Hepatocyte (in vitro differentiated cells): ENCODE measurements around the gene PDE4B. TPM values are rescaled to one million over a fixed set of nuclear protein-coding genes. Genes with fewer than 3 reads are reported as not detected.
A peak's percentile ranks its signal among the peaks of the same experiment; 100 is the strongest.

Source experiments
- DNase-seq: peaks from one replicate; pipeline ENCODE4 v3.0.0-alpha.2; 2016; ENCODE audit warnings: low spot score
- H2AFZ ChIP-seq: fragments of 200-600 bp; sonication (generic); 2 replicates; pipeline ENCODE4 v1.6.0; 2016; ENCODE audit warnings: antibody characterized with exemption, mild to moderate bottlenecking
- H3K27ac ChIP-seq: fragments of 200-600 bp; sonication (generic); 2 replicates; pipeline ENCODE4 v1.5.1; 2016; ENCODE audit warnings: mild to moderate bottlenecking
- H3K27me3 ChIP-seq: fragments of 200-600 bp; sonication (generic); 2 replicates; pipeline ENCODE4 v1.6.1; 2016
- H3K36me3 ChIP-seq: fragments of 200-600 bp; sonication (generic); replicated peaks from 2 replicates; pipeline ENCODE4 v1.5.1; 2016; ENCODE audit warnings: low read depth; ENCODE audit not compliant: insufficient read depth
- H3K4me1 ChIP-seq: fragments of 200-600 bp; sonication (generic); 2 replicates; pipeline ENCODE4 v1.5.1; 2016; ENCODE audit warnings: mild to moderate bottlenecking, moderate library complexity; ENCODE audit not compliant: insufficient read depth
- H3K4me2 ChIP-seq: fragments of 200-600 bp; sonication (generic); 2 replicates; pipeline ENCODE4 v1.6.0; 2016
- H3K4me3 ChIP-seq: fragments of 200-600 bp; sonication (generic); 2 replicates; pipeline ENCODE4 v1.5.1; 2016; ENCODE audit warnings: mild to moderate bottlenecking
- H3K79me2 ChIP-seq: fragments of 200-600 bp; sonication (generic); 2 replicates; pipeline ENCODE4 v1.6.0; 2017; ENCODE audit warnings: mild to moderate bottlenecking
- H3K9me2 ChIP-seq: fragments of 200-600 bp; sonication (generic); replicated peaks from 2 replicates; pipeline ENCODE4 v1.6.0; 2017; ENCODE audit warnings: mild to moderate bottlenecking; ENCODE audit not compliant: insufficient read depth
- H3K9me3 ChIP-seq: fragments of 200-600 bp; sonication (generic); 2 replicates; pipeline ENCODE4 v1.5.1; 2016; ENCODE audit warnings: low read depth, mild to moderate bottlenecking
- H4K20me1 ChIP-seq: fragments of 200-600 bp; sonication (generic); 2 replicates; pipeline ENCODE4 v1.6.0; 2016; ENCODE audit warnings: mild to moderate bottlenecking; ENCODE audit not compliant: insufficient read depth, poor library complexity, severe bottlenecking
- CTCF ChIP-seq: fragments of 200-600 bp; sonication (generic); IDR thresholded peaks from 2 replicates; pipeline ENCODE4 v1.5.1; 2016; ENCODE audit warnings: antibody characterized with exemption, mild to moderate bottlenecking; ENCODE audit not compliant: poor library complexity
- EZH2 ChIP-seq: fragments of 200-600 bp; sonication (generic); IDR thresholded peaks from 2 replicates; pipeline ENCODE4 v1.6.1; 2016; ENCODE audit warnings: antibody characterized with exemption, mild to moderate bottlenecking, borderline replicate concordance
- EZH2phosphoT487 ChIP-seq: fragments of 200-600 bp; sonication (generic); IDR thresholded peaks from one replicate; pipeline ENCODE4 v1.6.1; 2018; ENCODE audit warnings: antibody characterized with exemption, mild to moderate bottlenecking, low read depth, moderate library complexity; ENCODE audit not compliant: unreplicated experiment, severe bottlenecking
- WGBS: methylation state at CpG from one replicate; pipeline ENCODE4 v1.1.6; 2016; ENCODE audit warnings: low lambda C conversion rate; ENCODE audit errors: missing lambda C conversion rate; 5-methylcytosine and 5-hydroxymethylcytosine counted together
- polyA plus RNA-seq: library from polyadenylated mRNA; unstranded; fragments of >200 nt; fragmentation: Nextera tagmentation; extraction: Ambion mirVana; gene quantifications from 2 replicates; pipeline ENCODE4 v1.2.1, GENCODE V29; 2016
- total RNA-seq: library from RNA; depleted of rRNA; stranded (reverse); fragments of >200 nt; gene quantifications from 2 replicates; pipeline ENCODE4 v1.2.3, GENCODE V29; 2014

Gene PDE4B
- total and polyA plus RNA-seq, 2 experiments from 2014 or later: 1.8 to 3.4 TPM

GRCh38 chr1:66334318-66334717, 541.6 kb downstream of the PDE4B start:
- H3K4me2 ChIP-seq: peak overlapping the region; percentile 74
- H3K4me1 ChIP-seq: peaks cover 8% of the 10 kb centered on the region
- H3K27me3 ChIP-seq: no peaks in the 10 kb centered on the region
- no peaks in the 10 kb centered on the region for H3K9me2 ChIP-seq
- no peak for DNase-seq
- H3K4me3 ChIP-seq: no peak overlapping the region
- TF ChIP-seq EZH2phosphoT487 (no peak), CTCF (no peak), EZH2 (no peak)
- no peak overlapping the region for H3K27ac ChIP-seq
- 79% methylated on average over 2 of the region's 2 CpGs for WGBS
- no peaks in the 10 kb centered on the region for H4K20me1 ChIP-seq
- H2AFZ ChIP-seq: no peak overlapping the region
- no peaks in the 10 kb centered on the region for H3K9me3 ChIP-seq
- no peaks in the 10 kb centered on the region for H3K36me3 ChIP-seq
- H3K79me2 ChIP-seq: no peaks in the 10 kb centered on the region

GRCh38 chr1:66335125-66335524, 542.4 kb downstream of the PDE4B start:
- no peak overlapping the region for H2AFZ ChIP-seq
- H4K20me1 ChIP-seq: no peaks in the 10 kb centered on the region
- peaks cover 8% of the 10 kb centered on the region for H3K4me1 ChIP-seq
- no peaks in the 10 kb centered on the region for H3K9me3 ChIP-seq
- no peak overlapping the region for H3K27ac ChIP-seq
- H3K9me2 ChIP-seq: no peaks in the 10 kb centered on the region
- WGBS: 76% methylated on average over 2 of the region's 2 CpGs
- TF ChIP-seq CTCF (no peak), EZH2phosphoT487 (no peak), EZH2 (no peak)
- no peak overlapping the region for H3K4me2 ChIP-seq
- H3K36me3 ChIP-seq: no peaks in the 10 kb centered on the region
- H3K4me3 ChIP-seq: no peak overlapping the region
- no peaks in the 10 kb centered on the region for H3K27me3 ChIP-seq
- no peaks in the 10 kb centered on the region for H3K79me2 ChIP-seq
- no peak for DNase-seq

GRCh38 chr1:66335859-66336640, 543.4 kb downstream of the PDE4B start:
- Histone ChIP-seq H3K79me2 (no peaks in the 10 kb centered on the region), H3K27me3 (no peaks in the 10 kb centered on the region), H3K27ac (no peak overlapping the region), H2AFZ (no peak overlapping the region), H3K36me3 (no peaks in the 10 kb centered on the region), H3K4me3 (no peak overlapping the region), H3K9me3 (no peaks in the 10 kb centered on the region), H3K4me1 (peaks cover 8% of the 10 kb centered on the region), H4K20me1 (no peaks in the 10 kb centered on the region), H3K9me2 (no peaks in the 10 kb centered on the region), H3K4me2 (no peak overlapping the region)
- no peak for TF ChIP-seq EZH2
- no peak for TF ChIP-seq CTCF
- DNase-seq: no peak
- WGBS: 64% methylated on average over 10 of the region's 10 CpGs

GRCh38 chr1:66336641-66336990, 543.9 kb downstream of the PDE4B start:
- peaks cover 8% of the 10 kb centered on the region for H3K4me1 ChIP-seq
- no peaks in the 10 kb centered on the region for H3K79me2 ChIP-seq
- 95% methylated on average over 2 of the region's 2 CpGs for WGBS
- H3K27ac ChIP-seq: no peak overlapping the region
- H3K4me3 ChIP-seq: no peak overlapping the region
- no peak overlapping the region for H3K4me2 ChIP-seq
- no peaks in the 10 kb centered on the region for H3K36me3 ChIP-seq
- H3K27me3 ChIP-seq: no peaks in the 10 kb centered on the region
- no peak overlapping the region for H2AFZ ChIP-seq
- H4K20me1 ChIP-seq: no peaks in the 10 kb centered on the region
- TF ChIP-seq EZH2 (no peak), CTCF (no peak)
- no peaks in the 10 kb centered on the region for H3K9me2 ChIP-seq
- no peak for DNase-seq
- no peaks in the 10 kb centered on the region for H3K9me3 ChIP-seq
